Chondrocyte (in vitro differentiated cells): ENCODE measurements around the gene SVOPL. TPM values are rescaled to one million over a fixed set of nuclear protein-coding genes. Genes with fewer than 3 reads are reported as not detected.

Experiments used
- DNase-seq: peaks from one replicate; pipeline ENCODE4 v3.0.0; 2021; ENCODE audit warnings: mixed read lengths, low spot score
- H3K27ac Mint-ChIP-seq: one replicate; pipeline ENCODE4 v1.8.0; 2021; ENCODE audit warnings: mild to moderate bottlenecking, moderate library complexity, mixed read lengths; ENCODE audit not compliant: unreplicated experiment
- H3K27me3 Mint-ChIP-seq: 2 replicates; pipeline ENCODE4 v1.8.0; 2021; ENCODE audit warnings: low read depth, mixed read lengths
- H3K36me3 Mint-ChIP-seq: 2 replicates; pipeline ENCODE4 v1.8.0; 2021; ENCODE audit warnings: low read depth, mixed read lengths
- H3K4me1 Mint-ChIP-seq: 2 replicates; pipeline ENCODE4 v1.8.0; 2021; ENCODE audit warnings: low read depth, mild to moderate bottlenecking, mixed read lengths
- H3K4me3 Mint-ChIP-seq: one replicate; pipeline ENCODE4 v1.8.0; 2021; ENCODE audit warnings: mild to moderate bottlenecking, moderate library complexity, mixed read lengths; ENCODE audit not compliant: unreplicated experiment
- H3K9me3 Mint-ChIP-seq: 2 replicates; pipeline ENCODE4 v1.8.0; 2021; ENCODE audit warnings: low read depth, mixed read lengths
- total RNA-seq: library from RNA; stranded (reverse); gene quantifications from 3 replicates; pipeline ENCODE4 v1.2.1, GENCODE V29; 2021
- TF ChIP-seq, protein P1 (sequence below): fragments of 200-600 bp; sonication (generic); IDR thresholded peaks from 2 replicates; pipeline ENCODE4 v1.5.0; 2021; ENCODE audit warnings: antibody characterized with exemption, mild to moderate bottlenecking, moderate library complexity

The SVOPL gene
- total RNA-seq, 1 donor from 2014 or later, result not detected

DNA sequence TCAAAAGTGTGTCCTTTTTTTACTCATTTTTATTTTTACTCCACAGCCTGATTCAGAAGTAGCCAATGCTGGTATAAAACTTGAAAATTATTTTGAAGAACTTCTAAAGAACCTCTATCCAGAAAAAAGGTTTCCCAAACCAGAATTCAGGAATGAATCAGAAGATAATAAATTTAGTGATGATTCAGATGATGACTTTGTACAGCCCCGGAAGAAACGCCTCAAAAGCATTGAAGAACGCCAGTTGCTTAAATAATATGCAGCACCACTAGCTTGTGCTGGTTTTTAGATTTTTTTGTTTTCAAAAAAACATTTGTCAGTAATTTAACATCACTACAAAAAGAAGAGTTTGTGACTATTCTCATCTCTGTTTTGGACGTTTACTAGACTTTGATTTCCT lies 116.5 kb downstream of the SVOPL start:
- H3K9me3 Mint-ChIP-seq, result no peaks in the 10 kb centered on the region
- H3K36me3 Mint-ChIP-seq, result peaks cover 24% of the 10 kb centered on the region
- no peak overlapping the region for H3K27ac Mint-ChIP-seq
- TF ChIP-seq, protein P1, sequence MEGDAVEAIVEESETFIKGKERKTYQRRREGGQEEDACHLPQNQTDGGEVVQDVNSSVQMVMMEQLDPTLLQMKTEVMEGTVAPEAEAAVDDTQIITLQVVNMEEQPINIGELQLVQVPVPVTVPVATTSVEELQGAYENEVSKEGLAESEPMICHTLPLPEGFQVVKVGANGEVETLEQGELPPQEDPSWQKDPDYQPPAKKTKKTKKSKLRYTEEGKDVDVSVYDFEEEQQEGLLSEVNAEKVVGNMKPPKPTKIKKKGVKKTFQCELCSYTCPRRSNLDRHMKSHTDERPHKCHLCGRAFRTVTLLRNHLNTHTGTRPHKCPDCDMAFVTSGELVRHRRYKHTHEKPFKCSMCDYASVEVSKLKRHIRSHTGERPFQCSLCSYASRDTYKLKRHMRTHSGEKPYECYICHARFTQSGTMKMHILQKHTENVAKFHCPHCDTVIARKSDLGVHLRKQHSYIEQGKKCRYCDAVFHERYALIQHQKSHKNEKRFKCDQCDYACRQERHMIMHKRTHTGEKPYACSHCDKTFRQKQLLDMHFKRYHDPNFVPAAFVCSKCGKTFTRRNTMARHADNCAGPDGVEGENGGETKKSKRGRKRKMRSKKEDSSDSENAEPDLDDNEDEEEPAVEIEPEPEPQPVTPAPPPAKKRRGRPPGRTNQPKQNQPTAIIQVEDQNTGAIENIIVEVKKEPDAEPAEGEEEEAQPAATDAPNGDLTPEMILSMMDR, result no peak
- H3K27me3 Mint-ChIP-seq, result no peaks in the 10 kb centered on the region
- peaks cover 6% of the 10 kb centered on the region for H3K4me1 Mint-ChIP-seq
- no peak overlapping the region for H3K4me3 Mint-ChIP-seq
- DNase-seq, result no peak

DNA sequence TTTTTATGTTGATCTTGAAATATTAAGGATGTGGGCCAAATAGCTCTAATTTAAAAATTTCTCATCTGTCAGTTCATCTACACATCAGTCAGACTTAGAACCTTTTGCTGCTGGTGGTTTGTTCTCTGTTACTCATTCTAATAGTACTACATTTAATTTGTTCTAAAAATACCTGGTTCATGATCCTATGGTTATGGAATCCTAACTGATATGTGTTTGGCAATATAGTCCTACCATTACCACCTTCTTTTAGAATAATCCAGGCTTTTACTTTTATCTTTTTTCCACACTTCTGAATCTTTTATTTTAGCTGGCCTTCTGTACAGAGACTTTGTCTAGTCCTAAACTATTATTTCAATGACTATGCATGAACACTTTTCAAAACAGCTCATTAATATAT lies 116.9 kb downstream of the SVOPL start:
- peaks cover 29% of the 10 kb centered on the region for H3K36me3 Mint-ChIP-seq
- TF ChIP-seq, protein P1, result no peak
- H3K4me1 Mint-ChIP-seq, result peaks cover 6% of the 10 kb centered on the region
- H3K27me3 Mint-ChIP-seq, result no peaks in the 10 kb centered on the region
- no peak overlapping the region for H3K27ac Mint-ChIP-seq
- H3K4me3 Mint-ChIP-seq, result no peak overlapping the region
- H3K9me3 Mint-ChIP-seq, result no peaks in the 10 kb centered on the region
- no peak for DNase-seq

DNA sequence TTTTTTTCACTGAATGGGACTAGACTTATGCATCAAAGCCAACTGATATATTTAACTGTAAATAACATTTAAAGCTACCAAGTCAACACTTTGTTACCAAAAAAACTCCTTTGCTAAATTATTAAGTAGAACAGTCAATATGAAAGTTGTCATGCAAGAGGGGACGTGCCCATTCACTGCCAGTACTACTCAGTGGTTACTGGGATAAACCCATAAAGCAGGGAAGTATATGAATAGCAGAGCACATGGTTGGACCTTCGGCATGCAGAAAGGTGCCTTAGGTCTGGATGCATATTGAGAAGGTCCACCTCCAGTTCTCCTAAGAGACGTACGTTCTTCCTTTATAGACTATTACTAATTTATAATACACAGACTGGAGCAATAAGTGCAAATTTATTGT lies 120.1 kb downstream of the SVOPL start:
- Mint-ChIP-seq H3K27me3 (no peaks in the 10 kb centered on the region), H3K36me3 (peaks cover 40% of the 10 kb centered on the region), H3K27ac (no peak overlapping the region), H3K4me1 (peaks cover 15% of the 10 kb centered on the region), H3K4me3 (no peak overlapping the region), H3K9me3 (peaks cover 7% of the 10 kb centered on the region)
- TF ChIP-seq, protein P1, result no peak
- DNase-seq, result no peak

DNA sequence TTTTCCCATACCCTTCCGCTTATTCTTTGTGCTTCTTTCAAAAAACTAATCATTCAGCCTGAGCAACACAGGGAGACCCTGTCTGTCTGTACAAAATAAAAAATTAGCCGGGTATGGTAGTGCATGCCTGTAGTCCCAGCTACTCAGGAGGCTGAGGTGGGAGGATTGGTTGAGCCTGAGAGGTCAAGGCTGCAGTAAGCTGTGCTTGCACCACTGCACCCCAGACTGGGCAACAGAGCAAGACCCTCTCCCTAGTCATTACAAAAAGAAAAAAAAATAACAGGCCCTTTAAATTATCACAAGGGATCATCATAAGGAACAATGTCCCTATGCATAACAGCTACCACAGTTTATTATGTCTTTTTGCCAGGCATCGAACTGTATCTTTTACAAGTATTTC lies 121.5 kb downstream of the SVOPL start:
- Mint-ChIP-seq H3K36me3 (peaks cover 40% of the 10 kb centered on the region), H3K27ac (no peak overlapping the region), H3K27me3 (no peaks in the 10 kb centered on the region), H3K4me1 (peaks cover 15% of the 10 kb centered on the region), H3K9me3 (peaks cover 7% of the 10 kb centered on the region), H3K4me3 (no peak overlapping the region)
- DNase-seq, result no peak
- TF ChIP-seq, protein P1, result no peak

DNA sequence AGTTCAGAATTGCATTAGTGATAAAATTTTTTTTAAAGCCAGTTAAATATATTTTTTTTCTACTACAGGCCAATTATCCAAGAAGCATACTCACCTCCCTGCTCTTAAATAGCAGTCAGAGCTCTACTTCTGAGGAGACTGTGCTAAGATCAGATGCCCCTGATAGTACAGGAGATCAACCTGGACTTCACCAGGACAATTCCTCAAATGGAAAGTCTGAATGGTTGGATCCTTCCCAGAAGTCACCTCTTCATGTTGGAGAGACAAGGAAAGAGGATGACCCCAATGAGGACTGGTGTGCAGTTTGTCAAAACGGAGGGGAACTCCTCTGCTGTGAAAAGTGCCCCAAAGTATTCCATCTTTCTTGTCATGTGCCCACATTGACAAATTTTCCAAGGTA lies 122.0 kb downstream of the SVOPL start:
- peaks cover 7% of the 10 kb centered on the region for H3K9me3 Mint-ChIP-seq
- TF ChIP-seq, protein P1, result no peak
- DNase-seq, result no peak
- H3K27ac Mint-ChIP-seq, result no peak overlapping the region
- H3K4me3 Mint-ChIP-seq, result no peak overlapping the region
- H3K4me1 Mint-ChIP-seq, result peaks cover 10% of the 10 kb centered on the region
- no peaks in the 10 kb centered on the region for H3K27me3 Mint-ChIP-seq
- H3K36me3 Mint-ChIP-seq, result peaks cover 39% of the 10 kb centered on the region
